Measurements from ENCODE around the gene FREY1.
A peak's percentile ranks its signal among the peaks of the same experiment; 100 is the strongest.

FREY1 gene

DNA sequence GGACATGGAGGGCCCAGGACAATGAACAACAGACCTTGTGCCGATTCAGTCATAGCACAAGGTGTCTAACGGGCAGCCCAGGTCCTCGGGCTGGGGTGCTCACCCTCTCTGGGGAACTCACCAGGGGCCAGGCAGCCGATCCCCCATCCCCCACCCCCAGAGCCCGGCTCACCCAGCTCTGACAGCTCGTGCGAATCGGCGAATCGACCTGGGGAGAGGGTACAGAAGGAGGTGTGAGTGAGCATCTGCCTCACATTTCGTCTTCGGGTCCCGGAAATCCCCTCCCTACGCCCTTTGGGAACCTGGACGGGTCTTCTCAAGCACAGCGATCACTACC, 10.2 kb upstream of the FREY1 start:
- in situ Hi-C loops (cut with HindIII; ENCODE audit: low sequenced_read_pairs): no loop called here
- peak overlapping the region; percentile 94 for H3K4me3 ChIP-seq (ENCODE audit: low read depth, low read length)
- TF ChIP-seq, protein P1, sequence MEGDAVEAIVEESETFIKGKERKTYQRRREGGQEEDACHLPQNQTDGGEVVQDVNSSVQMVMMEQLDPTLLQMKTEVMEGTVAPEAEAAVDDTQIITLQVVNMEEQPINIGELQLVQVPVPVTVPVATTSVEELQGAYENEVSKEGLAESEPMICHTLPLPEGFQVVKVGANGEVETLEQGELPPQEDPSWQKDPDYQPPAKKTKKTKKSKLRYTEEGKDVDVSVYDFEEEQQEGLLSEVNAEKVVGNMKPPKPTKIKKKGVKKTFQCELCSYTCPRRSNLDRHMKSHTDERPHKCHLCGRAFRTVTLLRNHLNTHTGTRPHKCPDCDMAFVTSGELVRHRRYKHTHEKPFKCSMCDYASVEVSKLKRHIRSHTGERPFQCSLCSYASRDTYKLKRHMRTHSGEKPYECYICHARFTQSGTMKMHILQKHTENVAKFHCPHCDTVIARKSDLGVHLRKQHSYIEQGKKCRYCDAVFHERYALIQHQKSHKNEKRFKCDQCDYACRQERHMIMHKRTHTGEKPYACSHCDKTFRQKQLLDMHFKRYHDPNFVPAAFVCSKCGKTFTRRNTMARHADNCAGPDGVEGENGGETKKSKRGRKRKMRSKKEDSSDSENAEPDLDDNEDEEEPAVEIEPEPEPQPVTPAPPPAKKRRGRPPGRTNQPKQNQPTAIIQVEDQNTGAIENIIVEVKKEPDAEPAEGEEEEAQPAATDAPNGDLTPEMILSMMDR (IDR thresholded peaks at IDR 0.05; ENCODE audit: low read depth, low read length, missing control alignments): no peak
- DNase-seq (ENCODE audit: low read depth): no peak

DNA sequence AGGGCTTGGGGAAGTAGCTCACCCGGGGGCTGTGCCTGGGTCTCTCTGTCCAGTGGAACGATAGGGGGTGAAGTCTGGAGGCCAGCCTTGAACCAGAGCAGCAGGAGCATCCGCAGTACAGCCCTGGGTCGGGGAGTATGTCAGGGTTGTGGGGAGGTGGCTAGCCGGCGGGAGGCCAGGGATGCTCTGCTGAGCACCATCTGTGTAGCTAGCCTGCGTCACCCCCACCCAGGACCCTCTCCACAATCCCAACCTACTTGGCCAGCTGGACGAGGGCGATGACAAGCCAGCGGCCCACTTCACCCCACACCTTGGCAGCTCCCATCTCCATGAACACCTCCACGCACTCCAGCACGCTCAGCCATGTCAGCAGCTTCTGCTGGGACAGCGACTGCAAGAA, 8.4 kb upstream of the FREY1 start:
- no peak overlapping the region for H3K4me3 ChIP-seq (ENCODE audit: low read depth, low read length)
- no peak for DNase-seq (ENCODE audit: low read depth)
- in situ Hi-C loops (cut with HindIII; ENCODE audit: low sequenced_read_pairs): no loop called here
- TF ChIP-seq, protein P1 (IDR thresholded peaks at IDR 0.05; ENCODE audit: low read depth, low read length, missing control alignments): no peak

DNA sequence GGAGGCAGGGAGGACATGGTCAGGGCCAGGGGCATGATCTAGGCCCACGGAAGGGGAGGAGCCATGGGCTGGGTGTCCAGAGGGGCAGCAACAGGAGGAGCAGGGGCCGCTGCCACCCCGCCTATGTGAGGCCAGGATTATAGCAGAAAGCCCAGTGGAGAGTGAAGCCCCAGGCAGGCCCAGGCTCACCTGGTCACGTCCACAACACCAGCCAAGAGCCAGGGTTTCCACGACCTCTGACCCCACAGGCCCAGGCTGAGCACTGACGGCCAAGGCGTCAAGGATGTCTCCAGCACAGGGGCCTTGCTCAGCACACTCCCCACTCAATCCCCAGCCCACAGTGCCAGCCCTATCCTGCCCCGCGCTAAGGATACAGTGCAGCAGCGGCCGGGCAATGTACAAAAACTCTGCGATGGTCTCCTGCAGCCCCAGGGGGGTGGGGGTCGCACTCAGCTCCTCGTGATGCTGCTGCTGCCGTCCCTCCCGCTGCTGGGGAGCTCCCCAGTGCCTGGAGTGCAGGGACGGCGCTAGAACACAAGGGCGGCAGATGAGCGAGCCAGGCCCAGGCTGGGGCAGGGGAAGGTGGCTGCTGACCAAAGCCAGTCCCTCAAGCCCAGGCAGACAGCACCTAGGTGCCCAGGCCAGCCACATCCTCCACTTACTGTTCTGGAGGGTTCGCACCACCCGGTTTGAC, 7.0 kb upstream of the FREY1 start:
- no peak overlapping the region for H3K4me3 ChIP-seq (ENCODE audit: low read depth, low read length)
- TF ChIP-seq, protein P1 (IDR thresholded peaks at IDR 0.05; ENCODE audit: low read depth, low read length, missing control alignments): no peak
- no peak for DNase-seq (ENCODE audit: low read depth)
- in situ Hi-C loops (cut with HindIII; ENCODE audit: low sequenced_read_pairs): no loop called here

DNA sequence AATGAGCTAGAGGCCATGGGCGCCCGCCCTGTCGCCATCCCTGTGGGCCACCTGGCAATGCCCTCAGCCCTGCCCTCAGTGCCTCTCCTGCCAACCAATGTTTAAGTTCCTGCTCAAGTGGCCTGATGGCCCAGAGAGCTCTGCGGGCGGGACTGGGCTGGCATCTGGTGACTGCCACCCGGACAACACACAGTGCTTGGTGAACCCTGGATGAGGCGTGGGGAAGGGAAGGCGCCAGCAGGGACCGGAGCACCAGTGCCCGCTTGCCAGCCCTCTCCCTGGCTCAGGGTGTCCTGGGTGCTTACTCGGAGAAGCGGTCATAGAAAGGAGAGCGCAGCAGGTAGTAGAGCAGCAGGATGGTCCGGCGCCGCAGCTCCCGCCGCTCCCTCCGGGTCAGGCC, 6.4 kb upstream of the FREY1 start:
- TF ChIP-seq, protein P1 (IDR thresholded peaks at IDR 0.05; ENCODE audit: low read depth, low read length, missing control alignments): no peak
- H3K4me3 ChIP-seq (ENCODE audit: low read depth, low read length): no peak overlapping the region
- in situ Hi-C loops (cut with HindIII; ENCODE audit: low sequenced_read_pairs): no loop called here
- no peak for DNase-seq (ENCODE audit: low read depth)

DNA sequence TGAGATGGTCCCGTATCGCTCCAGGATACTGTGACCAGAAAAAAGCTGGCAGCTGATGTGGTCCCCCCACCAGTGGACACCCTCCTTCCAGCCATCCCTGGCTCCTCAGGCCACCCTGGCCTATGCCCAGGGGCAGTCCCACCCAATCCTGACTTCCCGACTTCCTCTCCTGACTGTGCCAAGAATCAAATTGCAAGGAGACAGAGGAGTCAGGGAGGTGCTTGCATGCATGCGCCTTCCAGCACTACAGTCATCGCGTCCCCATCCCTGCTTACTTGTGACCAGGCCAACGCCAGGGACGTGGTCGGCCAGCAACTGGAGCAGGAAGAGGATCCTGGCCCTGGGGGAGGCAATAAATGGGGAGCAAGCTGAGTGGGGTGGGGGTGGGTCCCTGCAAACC, 3.6 kb upstream of the FREY1 start:
- no peak for DNase-seq (ENCODE audit: low read depth)
- TF ChIP-seq, protein P1 (IDR thresholded peaks at IDR 0.05; ENCODE audit: low read depth, low read length, missing control alignments): no peak
- in situ Hi-C loops (cut with HindIII; ENCODE audit: low sequenced_read_pairs): no loop called here
- no peak overlapping the region for H3K4me3 ChIP-seq (ENCODE audit: low read depth, low read length)

DNA sequence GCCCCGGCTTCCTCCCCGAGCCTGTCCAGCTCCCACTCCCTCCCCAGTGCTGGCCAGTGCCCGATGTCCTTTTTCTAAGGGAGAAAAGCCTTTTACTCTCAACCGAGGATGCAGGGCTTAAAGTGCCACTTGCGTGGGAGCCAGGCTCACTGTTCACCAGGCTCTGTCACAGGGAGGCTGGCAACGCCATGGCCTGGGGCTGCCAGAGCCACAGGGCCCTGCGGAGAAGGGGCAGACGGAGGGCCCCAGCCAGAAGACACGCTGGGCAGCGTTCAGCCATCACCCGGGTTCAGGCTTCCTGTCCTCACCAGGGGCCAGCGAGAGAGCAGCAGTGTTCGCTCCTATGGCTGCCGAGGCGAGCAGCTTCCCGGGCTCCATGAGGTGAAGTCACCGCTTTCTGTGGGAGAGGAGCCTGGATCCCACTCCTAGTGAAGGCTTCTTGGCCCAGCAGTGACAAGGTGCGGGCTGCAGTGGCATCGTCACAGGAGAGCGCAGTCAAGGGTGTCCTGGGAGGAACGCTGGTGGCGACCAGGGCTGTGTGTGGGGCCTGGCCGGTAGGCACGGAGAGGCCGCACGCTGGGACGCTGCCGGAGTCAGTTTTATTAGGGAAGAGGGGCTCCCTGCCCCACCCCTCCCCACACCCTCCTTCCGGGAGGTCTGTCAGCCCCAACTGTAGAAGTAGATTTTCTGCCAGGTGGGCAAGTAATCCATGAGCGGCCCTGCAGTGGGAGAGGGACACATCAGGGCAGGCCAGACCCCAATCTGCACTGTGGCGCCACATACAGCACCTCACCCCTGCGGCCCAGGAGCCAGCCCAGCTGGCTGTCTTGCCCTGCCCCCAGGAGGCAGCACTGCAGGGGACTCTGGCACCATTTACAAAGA, 2.8 kb upstream of the FREY1 start:
- TF ChIP-seq, protein P1 (IDR thresholded peaks at IDR 0.05; ENCODE audit: low read depth, low read length, missing control alignments): no peak
- H3K4me3 ChIP-seq (ENCODE audit: low read depth, low read length): no peak overlapping the region
- no peak for DNase-seq (ENCODE audit: low read depth)
- in situ Hi-C loops (cut with HindIII; ENCODE audit: low sequenced_read_pairs): no loop called here

Data from astrocyte of the cerebellum (primary cell).